Lung (tissue), 12 donors: Measurements from ENCODE around the gene TALDO1. TPM values are rescaled to one million over a fixed set of nuclear protein-coding genes. Genes with fewer than 3 reads are reported as not detected.

Experiments
- ATAC-seq: fragments of 200-7000 bp; cut with Tn5 transposase; one replicate; pipeline ENCODE4 v1.9.1; 2020; ENCODE audit warnings: moderate number of reproducible peaks; ENCODE audit not compliant: insufficient read depth, low FRiP score
- DNase-seq, 3 donors: peaks; one replicate each; pipeline ENCODE4 v3.0.0-alpha.2; 2013 to 2017
- H3K27ac ChIP-seq, 2 donors: one replicate each; pipeline ENCODE4 v1.5.1; 2013; ENCODE audit warnings: mild to moderate bottlenecking in 2 of 2, moderate library complexity in 2 of 2, control low read depth in 1 of 2, inconsistent platforms in 1 of 2, low read depth in 1 of 2, low read length in 1 of 2
- H3K27me3 ChIP-seq, 3 donors: one replicate each; pipeline ENCODE4 v1.5.1; 2013; ENCODE audit warnings: low read length in 2 of 3; ENCODE audit not compliant: control insufficient read depth in 3 of 3, insufficient read depth in 3 of 3
- H3K36me3 ChIP-seq, 4 donors: one replicate each; pipeline ENCODE4 v1.5.1; 2013; ENCODE audit warnings: low read length in 4 of 4, mild to moderate bottlenecking in 1 of 4, moderate library complexity in 1 of 4; ENCODE audit not compliant: control insufficient read depth in 4 of 4, insufficient read depth in 4 of 4
- H3K4me1 ChIP-seq, 5 donors: one replicate each; pipeline ENCODE4 v1.5.1; 2013; ENCODE audit warnings: low read length in 5 of 5, mild to moderate bottlenecking in 2 of 5, moderate library complexity in 1 of 5; ENCODE audit not compliant: control insufficient read depth in 5 of 5, insufficient read depth in 5 of 5
- H3K4me3 ChIP-seq: one replicate; pipeline ENCODE4 v1.5.1; 2013; ENCODE audit warnings: mild to moderate bottlenecking, control low read depth, moderate library complexity
- H3K9ac ChIP-seq, 2 donors: one replicate each; pipeline ENCODE4 v1.5.1; 2013; ENCODE audit warnings: low read length in 2 of 2, control low read depth in 1 of 2; ENCODE audit not compliant: insufficient read depth in 1 of 2
- H3K9me3 ChIP-seq, 4 donors: one replicate each; pipeline ENCODE4 v1.5.1; 2013; ENCODE audit warnings: low read length in 3 of 4, mild to moderate bottlenecking in 1 of 4, moderate library complexity in 1 of 4; ENCODE audit not compliant: control insufficient read depth in 4 of 4, insufficient read depth in 3 of 4
- WGBS, 2 donors: extraction: QIAGEN DNeasy Blood & Tissue Kit; methylation state at CpG; one replicate each; pipeline ENCODE4 v1.1.7; 2013; 5-methylcytosine and 5-hydroxymethylcytosine counted together
- polyA plus RNA-seq, 2 donors: library from polyadenylated mRNA; stranded (reverse); fragments of 200-250 nt; gene quantifications; one replicate each; pipeline ENCODE4 v1.2.1, GENCODE V29; 2013
- total RNA-seq, 2 donors: library from RNA; depleted of rRNA in 1 of 2; stranded (reverse); fragments of >200 nt in 1 of 2; gene quantifications; one replicate each; pipeline ENCODE4 v1.2.1, GENCODE V29; 2014 to 2021
- TF ChIP-seq, protein P1 (sequence below): IDR thresholded peaks from 2 replicates; pipeline ENCODE4 v1.5.1; 2012; ENCODE audit warnings: mild to moderate bottlenecking; ENCODE audit errors: control extremely low read depth, extremely low read depth
- donor health status: control.
- donor health status: control.
- donor health status: Bipolar disorder and iron deficiency.
- donor health status: healthy.
- donor health status: DM: yes; HTN: yes; CAD: no.

TALDO1 gene
- total and polyA plus RNA-seq, 4 donors = 128 to 311 (median 239) TPM

GRCh38 chr11:772429-773390, 25.4 kb downstream of the TALDO1 start:
- TF ChIP-seq, protein P1, sequence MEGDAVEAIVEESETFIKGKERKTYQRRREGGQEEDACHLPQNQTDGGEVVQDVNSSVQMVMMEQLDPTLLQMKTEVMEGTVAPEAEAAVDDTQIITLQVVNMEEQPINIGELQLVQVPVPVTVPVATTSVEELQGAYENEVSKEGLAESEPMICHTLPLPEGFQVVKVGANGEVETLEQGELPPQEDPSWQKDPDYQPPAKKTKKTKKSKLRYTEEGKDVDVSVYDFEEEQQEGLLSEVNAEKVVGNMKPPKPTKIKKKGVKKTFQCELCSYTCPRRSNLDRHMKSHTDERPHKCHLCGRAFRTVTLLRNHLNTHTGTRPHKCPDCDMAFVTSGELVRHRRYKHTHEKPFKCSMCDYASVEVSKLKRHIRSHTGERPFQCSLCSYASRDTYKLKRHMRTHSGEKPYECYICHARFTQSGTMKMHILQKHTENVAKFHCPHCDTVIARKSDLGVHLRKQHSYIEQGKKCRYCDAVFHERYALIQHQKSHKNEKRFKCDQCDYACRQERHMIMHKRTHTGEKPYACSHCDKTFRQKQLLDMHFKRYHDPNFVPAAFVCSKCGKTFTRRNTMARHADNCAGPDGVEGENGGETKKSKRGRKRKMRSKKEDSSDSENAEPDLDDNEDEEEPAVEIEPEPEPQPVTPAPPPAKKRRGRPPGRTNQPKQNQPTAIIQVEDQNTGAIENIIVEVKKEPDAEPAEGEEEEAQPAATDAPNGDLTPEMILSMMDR = no peak
- ATAC-seq (no peak), DNase-seq (no peak)
- no peaks in the 10 kb centered on the region for H3K9me3 ChIP-seq
- H3K36me3 ChIP-seq = peaks cover 0 to 39% (median 8%) of the 10 kb centered on the region in 4 donors
- no peaks in the 10 kb centered on the region for H3K27me3 ChIP-seq
- H3K4me3 ChIP-seq = no peak overlapping the region
- no peak overlapping the region for H3K27ac ChIP-seq
- peaks cover 0 to 12% (median 3%) of the 10 kb centered on the region in 5 donors for H3K4me1 ChIP-seq
- WGBS, 2 donors = 89 to 90% methylated on average over 34 of the region's 34 CpGs
- H3K9ac ChIP-seq = no peak overlapping the region

DNA sequence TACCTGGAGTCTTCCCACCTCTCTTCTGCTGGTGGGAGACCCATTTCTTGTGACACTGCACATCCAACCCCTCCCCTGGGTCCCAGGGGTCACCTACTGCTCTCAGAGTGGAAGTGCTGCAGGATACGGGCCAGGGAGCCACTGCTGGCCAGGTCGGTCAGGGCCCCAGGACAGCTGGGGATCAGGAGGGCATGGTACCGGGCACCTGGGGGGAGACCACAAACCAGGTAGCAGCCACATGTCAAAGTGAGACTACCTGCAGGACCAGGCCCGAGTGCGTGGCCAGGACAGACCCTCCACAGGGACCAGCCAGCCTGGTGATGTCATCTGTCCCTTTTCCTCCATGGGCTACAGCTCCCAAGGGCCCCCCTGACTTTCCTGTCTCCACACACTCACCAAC, 26.2 kb downstream of the TALDO1 start:
- WGBS, 2 donors = 93 to 94% methylated on average over 5 of the region's 5 CpGs
- Histone ChIP-seq H3K4me1 (peaks cover 0 to 19% (median 3%) of the 10 kb centered on the region in 5 donors), H3K36me3 (peaks cover 0 to 39% (median 8%) of the 10 kb centered on the region in 4 donors)

GRCh38 chr11:773830-774229, 26.6 kb downstream of the TALDO1 start:
- Histone ChIP-seq H3K9me3 (no peaks in the 10 kb centered on the region), H3K4me1 (peaks cover 0 to 19% (median 3%) of the 10 kb centered on the region in 5 donors), H3K27me3 (no peaks in the 10 kb centered on the region), H3K27ac (no peak overlapping the region), H3K4me3 (no peak overlapping the region), H3K36me3 (peaks cover 0 to 39% (median 8%) of the 10 kb centered on the region in 4 donors), H3K9ac (no peak overlapping the region)
- TF ChIP-seq, protein P1 = no peak
- 89 to 97% methylated on average over 9 of the region's 9 CpGs for WGBS, 2 donors
- ATAC-seq (no peak), DNase-seq (no peak)

More for the DNA sequence above, 26.2 kb downstream of the TALDO1 start:
- H3K9me3 ChIP-seq = no peaks in the 10 kb centered on the region
- H3K9ac ChIP-seq = no peak overlapping the region
- H3K27ac ChIP-seq = no peak overlapping the region
- no peak overlapping the region for H3K4me3 ChIP-seq
- TF ChIP-seq, protein P1 = no peak
- DNase-seq (no peak), ATAC-seq (no peak)
- no peaks in the 10 kb centered on the region for H3K27me3 ChIP-seq
